NCI-H128 (cell line): Measurements from ENCODE around the gene ANKMY1.
"Not testable (repeated sequence)": the region's sequence is repeated elsewhere in the genome, so short reads cannot be mapped to it uniquely, and the experiment has no call there.

Source experiments
- DNase-seq: peaks from one replicate; lab custom pipeline; 2025; ENCODE audit not compliant: unreplicated experiment; lab: John Stamatoyannopoulos, UW

Gene ANKMY1

GRCh38 chr2:240555541-240556250, 2.1 kb downstream of the ANKMY1 start:
- no peak for DNase-seq

GRCh38 chr2:240554767-240555493, 2.9 kb downstream of the ANKMY1 start:
- DNase-seq, result no peak

- no peak for DNase-seq
Observed at GRCh38 chr2:240553956-240554480, 3.8 kb downstream of the ANKMY1 start.

- no peak for DNase-seq
Observed at GRCh38 chr2:240551811-240552210, 6.0 kb downstream of the ANKMY1 start.

- no peak for DNase-seq
Observed at GRCh38 chr2:240551288-240551687, 6.5 kb downstream of the ANKMY1 start.

- no peak for DNase-seq
Observed at GRCh38 chr2:240539906-240540305, 17.9 kb downstream of the ANKMY1 start.

GRCh38 chr2:240539101-240539500, 18.7 kb downstream of the ANKMY1 start:
- not testable (repeated sequence) for DNase-seq

GRCh38 chr2:240538031-240538780, 19.6 kb downstream of the ANKMY1 start:
- DNase-seq, result no peak

- no peak for DNase-seq
Observed at GRCh38 chr2:240532031-240532775, 25.6 kb downstream of the ANKMY1 start.

GRCh38 chr2:240531038-240531437, 26.8 kb downstream of the ANKMY1 start:
- DNase-seq, result no peak

- no peak for DNase-seq
Observed at GRCh38 chr2:240530181-240530580, 27.6 kb downstream of the ANKMY1 start.

GRCh38 chr2:240529344-240529999, 28.3 kb downstream of the ANKMY1 start:
- no peak for DNase-seq

- no peak for DNase-seq
Observed at GRCh38 chr2:240528406-240529040, 29.3 kb downstream of the ANKMY1 start.

- no peak for DNase-seq
Observed at GRCh38 chr2:240527153-240527750, 30.5 kb downstream of the ANKMY1 start.

- no peak for DNase-seq
Observed at GRCh38 chr2:240526521-240526920, 31.3 kb downstream of the ANKMY1 start.

- DNase-seq, result no peak
Observed at GRCh38 chr2:240525802-240526201, 32.0 kb downstream of the ANKMY1 start.

- no peak for DNase-seq
Observed at GRCh38 chr2:240524963-240525718, 32.6 kb downstream of the ANKMY1 start.

- DNase-seq, result no peak
Observed at GRCh38 chr2:240523451-240524281, 34.1 kb downstream of the ANKMY1 start.
